A549 (cell line): ENCODE results near the gene RIPOR1.

ENCODE experiments used
- MAZ ChIP-seq: fragments of 150-350 bp; IDR thresholded peaks from 2 replicates; pipeline ENCODE4 v1.6.1; 2014; ENCODE audit warnings: antibody characterized with exemption, low read depth, low read length, borderline replicate concordance
- RNF2 ChIP-seq: fragments of 200-600 bp; sonication (generic); IDR thresholded peaks from 2 replicates; pipeline ENCODE4 v1.6.1; 2016; ENCODE audit warnings: low read depth, mild to moderate bottlenecking, antibody characterized with exemption, moderate library complexity, borderline replicate concordance
- TF ChIP-seq, protein P1 (sequence below): fragments of 450-650 bp; IDR thresholded peaks from 2 replicates; pipeline ENCODE4 v1.6.1; 2014; ENCODE audit warnings: antibody characterized with exemption
- TF ChIP-seq, protein P2 (sequence below): IDR thresholded peaks from 2 replicates; pipeline ENCODE4 v1.6.1; 2012

- TF ChIP-seq, protein P1, sequence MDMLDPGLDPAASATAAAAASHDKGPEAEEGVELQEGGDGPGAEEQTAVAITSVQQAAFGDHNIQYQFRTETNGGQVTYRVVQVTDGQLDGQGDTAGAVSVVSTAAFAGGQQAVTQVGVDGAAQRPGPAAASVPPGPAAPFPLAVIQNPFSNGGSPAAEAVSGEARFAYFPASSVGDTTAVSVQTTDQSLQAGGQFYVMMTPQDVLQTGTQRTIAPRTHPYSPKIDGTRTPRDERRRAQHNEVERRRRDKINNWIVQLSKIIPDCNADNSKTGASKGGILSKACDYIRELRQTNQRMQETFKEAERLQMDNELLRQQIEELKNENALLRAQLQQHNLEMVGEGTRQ: no peak
- TF ChIP-seq, protein P2, sequence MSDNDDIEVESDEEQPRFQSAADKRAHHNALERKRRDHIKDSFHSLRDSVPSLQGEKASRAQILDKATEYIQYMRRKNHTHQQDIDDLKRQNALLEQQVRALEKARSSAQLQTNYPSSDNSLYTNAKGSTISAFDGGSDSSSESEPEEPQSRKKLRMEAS: peak; percentile 51; the same call in 1 of the 2 replicates
- TF ChIP-seq MAZ (0 out of 2 replicates have a peak, but pooled peaks have one; percentile 52), RNF2 (no peak)
Observed at GRCh38 chr16:67521095-67521804, 7.4 kb upstream of the RIPOR1 start.
